ENCODE data around the gene NGF.

The NGF gene

DNA sequence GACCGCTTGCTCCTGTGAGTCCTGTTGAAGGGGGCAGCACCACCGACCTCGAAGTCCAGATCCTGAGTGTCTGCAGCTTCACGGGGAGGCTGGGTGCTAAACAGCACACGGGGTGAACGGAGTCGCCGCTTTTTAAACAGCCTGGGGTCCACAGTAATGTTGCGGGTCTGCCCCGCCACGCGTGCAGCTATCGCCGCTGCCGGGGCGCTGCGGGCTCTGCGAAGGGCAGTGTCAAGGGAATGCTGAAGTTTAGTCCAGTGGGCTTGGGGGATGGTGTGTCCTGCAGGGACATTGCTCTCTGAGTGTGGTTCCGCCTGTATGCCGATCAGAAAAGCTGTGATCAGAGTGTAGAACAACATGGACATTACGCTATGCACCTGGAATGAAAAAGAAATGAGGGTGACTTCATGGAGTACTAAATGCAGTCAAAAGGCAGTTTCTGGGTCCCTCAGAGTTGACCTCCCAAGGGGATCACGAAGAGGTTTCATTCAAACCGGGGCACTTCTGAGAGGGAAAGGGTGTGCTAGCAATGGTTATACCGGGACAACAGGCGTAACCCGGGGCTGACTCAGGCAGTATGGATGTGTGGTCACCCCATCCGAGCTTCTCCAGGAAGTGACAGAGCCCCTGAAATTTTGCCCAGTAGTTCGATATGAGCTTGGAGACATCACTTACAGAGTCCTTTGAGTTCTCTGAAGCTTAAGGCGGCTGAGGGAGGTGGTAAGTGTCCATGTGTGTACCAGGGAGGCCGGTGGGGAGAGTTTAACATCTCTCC lies 51.4 kb downstream of the NGF start:
- peak; percentile 38 for DNase-seq (ENCODE audit: low read depth)
- TF ChIP-seq, protein P1, sequence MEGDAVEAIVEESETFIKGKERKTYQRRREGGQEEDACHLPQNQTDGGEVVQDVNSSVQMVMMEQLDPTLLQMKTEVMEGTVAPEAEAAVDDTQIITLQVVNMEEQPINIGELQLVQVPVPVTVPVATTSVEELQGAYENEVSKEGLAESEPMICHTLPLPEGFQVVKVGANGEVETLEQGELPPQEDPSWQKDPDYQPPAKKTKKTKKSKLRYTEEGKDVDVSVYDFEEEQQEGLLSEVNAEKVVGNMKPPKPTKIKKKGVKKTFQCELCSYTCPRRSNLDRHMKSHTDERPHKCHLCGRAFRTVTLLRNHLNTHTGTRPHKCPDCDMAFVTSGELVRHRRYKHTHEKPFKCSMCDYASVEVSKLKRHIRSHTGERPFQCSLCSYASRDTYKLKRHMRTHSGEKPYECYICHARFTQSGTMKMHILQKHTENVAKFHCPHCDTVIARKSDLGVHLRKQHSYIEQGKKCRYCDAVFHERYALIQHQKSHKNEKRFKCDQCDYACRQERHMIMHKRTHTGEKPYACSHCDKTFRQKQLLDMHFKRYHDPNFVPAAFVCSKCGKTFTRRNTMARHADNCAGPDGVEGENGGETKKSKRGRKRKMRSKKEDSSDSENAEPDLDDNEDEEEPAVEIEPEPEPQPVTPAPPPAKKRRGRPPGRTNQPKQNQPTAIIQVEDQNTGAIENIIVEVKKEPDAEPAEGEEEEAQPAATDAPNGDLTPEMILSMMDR (conservative IDR thresholded peaks at IDR 0.05; ENCODE audit: control insufficient read depth, insufficient read depth, low read depth, low read length), result no peak
- no peak overlapping the region for H3K4me3 ChIP-seq (ENCODE audit: control insufficient read depth, low read depth, low read length)

DNA sequence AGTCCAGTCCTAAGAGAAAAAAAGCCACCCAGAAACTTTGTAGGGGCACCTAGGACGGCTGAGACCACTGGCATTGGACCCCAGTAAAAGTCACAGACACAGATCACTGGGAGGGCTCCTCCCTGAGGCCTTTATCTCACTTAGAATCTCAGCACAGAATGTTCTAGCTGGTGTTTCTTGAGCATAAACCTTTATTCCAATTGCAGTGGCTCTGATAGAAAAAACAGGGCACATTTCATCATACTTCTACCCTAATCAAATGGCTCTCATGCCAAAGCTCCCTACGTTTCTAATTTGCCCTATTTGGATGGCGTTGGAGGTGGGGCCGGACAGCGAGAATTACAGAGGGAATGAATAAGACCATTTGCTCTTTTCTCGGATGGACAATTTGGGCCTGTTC lies 53.8 kb downstream of the NGF start:
- DNase-seq (ENCODE audit: low read depth), result no peak
- TF ChIP-seq, protein P1 (conservative IDR thresholded peaks at IDR 0.05; ENCODE audit: control insufficient read depth, insufficient read depth, low read depth, low read length), result no peak
- H3K4me3 ChIP-seq (ENCODE audit: control insufficient read depth, low read depth, low read length), result no peak overlapping the region

GRCh38 chr1:115283681-115284146 lies 54.3 kb downstream of the NGF start:
- H3K4me3 ChIP-seq (ENCODE audit: control insufficient read depth, low read depth, low read length), result no peak overlapping the region
- TF ChIP-seq, protein P1 (conservative IDR thresholded peaks at IDR 0.05; ENCODE audit: control insufficient read depth, insufficient read depth, low read depth, low read length), result no peak
- no peak for DNase-seq (ENCODE audit: low read depth)

GRCh38 chr1:115283249-115283648 lies 54.8 kb downstream of the NGF start:
- no peak for DNase-seq (ENCODE audit: low read depth)
- H3K4me3 ChIP-seq (ENCODE audit: control insufficient read depth, low read depth, low read length), result no peak overlapping the region
- TF ChIP-seq, protein P1 (conservative IDR thresholded peaks at IDR 0.05; ENCODE audit: control insufficient read depth, insufficient read depth, low read depth, low read length), result no peak

DNA sequence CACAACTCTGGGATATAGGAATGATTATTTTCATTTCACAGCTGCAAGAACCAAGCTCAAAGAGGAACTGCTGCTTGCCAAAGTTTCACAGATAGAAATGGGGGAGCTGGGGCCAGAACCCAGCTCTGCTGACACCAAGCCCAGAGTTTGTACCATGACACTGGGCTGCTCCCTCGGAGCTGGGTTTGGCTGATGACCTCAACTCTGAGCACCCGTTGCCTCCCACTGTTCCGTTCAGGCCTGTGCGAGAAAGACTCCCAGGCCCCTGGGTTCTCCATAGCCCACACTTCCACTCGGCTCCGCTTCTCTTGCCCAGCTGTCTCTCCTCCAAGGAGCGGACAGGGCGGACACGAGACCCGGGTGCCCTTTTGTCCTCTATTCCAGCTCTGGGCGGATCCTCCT lies 55.2 kb downstream of the NGF start:
- DNase-seq (ENCODE audit: low read depth), result peak; percentile 43
- TF ChIP-seq, protein P1 (conservative IDR thresholded peaks at IDR 0.05; ENCODE audit: control insufficient read depth, insufficient read depth, low read depth, low read length), result no peak
- no peak overlapping the region for H3K4me3 ChIP-seq (ENCODE audit: control insufficient read depth, low read depth, low read length)

DNA sequence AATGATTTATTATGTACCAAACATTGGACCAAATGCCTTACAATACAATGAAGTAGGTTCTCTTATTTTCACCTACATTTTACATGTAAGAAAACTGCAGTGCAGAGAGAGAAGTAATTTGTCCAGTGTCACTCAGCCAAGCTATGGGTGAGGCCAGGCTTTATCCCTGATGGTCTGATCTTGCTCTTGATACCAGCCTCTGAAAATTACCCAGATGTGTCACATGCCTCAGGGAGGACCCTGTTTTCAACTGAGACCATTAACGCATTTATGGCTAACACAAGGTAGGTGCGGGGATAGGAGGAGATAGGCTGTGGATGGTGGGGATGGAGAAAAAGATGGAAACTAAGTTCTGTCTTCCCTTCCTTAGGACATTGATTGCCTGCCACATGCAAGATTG lies 56.9 kb downstream of the NGF start:
- H3K4me3 ChIP-seq (ENCODE audit: control insufficient read depth, low read depth, low read length), result no peak overlapping the region
- DNase-seq (ENCODE audit: low read depth), result no peak
- TF ChIP-seq, protein P1 (conservative IDR thresholded peaks at IDR 0.05; ENCODE audit: control insufficient read depth, insufficient read depth, low read depth, low read length), result no peak
